GM19397 (cell line): ENCODE data around the gene MSMO1.
"Not testable (repeated sequence)": the region's sequence is repeated elsewhere in the genome, so short reads cannot be mapped to it uniquely, and the experiment has no call there.

Source experiments
- ATAC-seq: cut with Tn5 transposase; IDR thresholded peaks from one replicate; pipeline ENCODE4 v1.9.1; 2021; ENCODE audit warnings: mild to moderate bottlenecking, moderate library complexity; ENCODE audit not compliant: unreplicated experiment

Gene MSMO1

DNA sequence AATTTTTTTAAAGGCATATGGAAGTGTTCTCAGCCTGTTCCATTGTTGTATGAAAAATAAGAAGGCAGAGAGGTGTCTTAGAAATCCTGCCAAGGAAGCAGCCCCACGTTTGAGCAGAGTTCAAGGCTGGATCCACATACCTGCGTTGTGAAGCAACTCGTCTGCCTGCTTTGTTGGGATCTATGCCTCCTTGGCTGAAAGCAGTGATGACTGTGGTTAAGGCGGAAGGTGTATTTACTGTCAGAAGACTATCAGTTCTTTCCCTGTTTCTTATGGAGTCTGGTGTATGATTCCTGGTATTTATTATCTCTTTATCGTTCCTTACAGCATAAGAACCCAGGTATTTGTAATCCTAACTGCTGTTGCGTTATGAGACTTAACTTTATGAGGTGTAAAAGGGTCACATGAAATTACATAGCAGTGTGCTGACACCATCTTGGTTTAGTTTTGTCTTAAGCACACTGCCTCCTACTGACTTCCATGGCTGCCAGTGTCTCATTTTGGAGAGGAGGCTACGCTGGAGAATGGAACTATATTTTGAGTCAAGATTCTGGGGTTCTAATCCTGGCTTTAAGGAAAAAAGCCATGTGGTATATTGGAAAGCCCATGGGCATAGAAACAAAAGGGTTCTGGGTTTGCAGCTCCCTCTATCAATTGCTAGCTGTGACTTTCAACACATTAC is 3.1 kb upstream of the MSMO1 start:
- no peak for ATAC-seq

DNA sequence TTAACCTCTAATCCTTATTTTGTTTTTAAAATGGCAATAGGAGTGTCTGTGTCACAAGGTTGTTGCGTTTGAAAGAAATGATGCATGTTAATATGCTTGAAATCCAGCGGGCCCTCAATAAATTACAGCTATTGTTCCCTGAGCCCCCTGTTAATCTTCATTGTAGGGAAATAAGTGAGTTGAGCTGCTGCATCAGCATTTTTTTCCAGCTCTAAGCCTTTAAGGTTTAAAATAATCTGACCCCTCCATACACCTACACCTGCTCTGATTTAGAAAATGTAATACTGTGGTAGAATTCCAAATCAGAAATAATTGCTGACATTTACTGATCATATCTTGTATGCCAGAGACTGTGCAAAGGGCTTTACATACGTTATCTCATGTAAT is 2.6 kb upstream of the MSMO1 start:
- ATAC-seq: no peak

DNA sequence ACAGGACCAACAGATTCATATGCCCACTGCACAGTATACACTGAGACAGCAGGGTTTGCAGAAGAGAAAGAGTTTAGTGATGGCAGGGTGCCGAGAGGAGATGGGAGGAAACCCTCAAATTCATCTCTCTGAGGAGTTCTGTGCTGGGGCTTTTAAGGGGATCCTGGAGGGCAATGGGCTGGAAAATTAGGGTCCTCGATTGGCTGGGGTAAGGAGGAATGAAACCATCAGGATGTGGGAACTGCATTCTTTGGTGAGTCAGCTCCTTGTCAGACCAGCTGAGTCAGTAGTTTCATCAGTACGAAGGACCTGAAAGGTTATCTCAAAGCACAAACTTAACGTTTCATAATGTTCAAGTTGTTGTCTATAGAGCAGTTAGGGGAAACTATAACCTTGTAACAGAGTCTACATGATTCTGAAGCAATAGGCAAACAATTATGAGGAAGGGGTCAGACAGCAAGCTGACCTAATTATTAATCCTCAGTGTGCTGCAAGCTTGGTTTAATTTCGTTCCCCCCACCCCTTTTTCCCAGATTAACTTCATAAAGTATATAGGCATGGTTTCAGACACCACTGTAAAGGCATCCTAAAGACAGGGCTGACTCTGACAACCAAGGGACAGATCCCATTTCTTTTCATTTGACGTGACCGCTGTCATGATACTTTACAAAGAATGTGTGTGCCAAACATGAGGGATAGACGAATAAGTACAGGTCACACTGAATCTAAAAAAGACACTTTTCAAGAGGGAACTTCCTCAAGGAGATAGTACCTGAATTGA is 1.5 kb upstream of the MSMO1 start:
- no peak for ATAC-seq

DNA sequence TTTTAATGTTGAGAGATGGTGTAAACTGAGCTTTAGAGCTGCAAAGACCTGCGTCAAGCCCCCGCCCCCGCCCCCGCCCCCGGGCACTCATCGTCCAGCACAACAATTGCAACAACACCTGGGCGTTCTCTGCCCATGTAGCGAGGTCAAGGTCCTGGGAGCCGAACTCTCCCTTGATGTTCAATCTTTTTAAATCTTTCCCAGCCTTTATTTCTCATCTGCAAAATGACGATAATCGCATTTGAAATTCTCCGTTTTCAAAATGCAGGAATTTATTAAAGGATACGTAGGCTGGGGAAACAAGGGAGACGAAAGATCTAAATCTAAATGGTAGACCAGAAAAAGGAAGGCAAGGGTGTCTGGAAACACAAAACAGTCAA is 648 bp upstream of the MSMO1 start:
- ATAC-seq: no peak

DNA sequence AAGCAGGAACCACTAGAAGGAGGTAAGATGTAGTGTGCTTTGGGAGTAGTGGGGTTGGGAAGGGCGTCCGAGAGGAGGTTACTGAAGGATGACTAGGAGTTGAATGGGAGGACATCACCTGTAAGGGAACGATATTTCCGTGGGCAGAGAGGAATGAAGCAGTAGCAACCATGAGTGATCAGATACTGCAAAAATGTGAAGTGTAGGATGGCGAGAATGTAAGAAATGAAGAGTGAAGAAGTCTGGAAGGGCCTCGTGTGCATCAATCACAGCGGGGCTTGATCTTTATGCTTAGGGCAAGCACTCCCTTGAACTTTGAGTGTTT is 594 bp downstream of the MSMO1 start:
- no peak for ATAC-seq

DNA sequence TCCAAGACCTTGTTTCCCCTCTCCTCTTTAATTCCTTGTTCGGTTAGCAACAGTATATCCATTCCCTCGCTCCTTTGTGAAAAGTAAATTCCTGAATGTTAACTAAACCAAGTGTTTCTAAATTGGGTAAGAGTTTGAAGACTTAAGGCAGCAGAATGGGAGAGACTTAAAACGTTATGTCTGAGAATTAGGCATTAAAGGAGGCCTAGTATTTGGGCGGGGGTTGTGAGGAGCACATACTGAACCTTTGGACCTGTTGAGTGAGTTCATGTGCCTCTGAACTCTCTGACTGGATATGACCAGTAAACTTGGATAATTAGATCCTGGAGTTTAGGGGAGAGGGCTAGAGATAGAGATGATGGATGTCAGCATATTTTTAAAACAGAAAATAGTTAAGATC is 1.2 kb downstream of the MSMO1 start:
- ATAC-seq: no peak

DNA sequence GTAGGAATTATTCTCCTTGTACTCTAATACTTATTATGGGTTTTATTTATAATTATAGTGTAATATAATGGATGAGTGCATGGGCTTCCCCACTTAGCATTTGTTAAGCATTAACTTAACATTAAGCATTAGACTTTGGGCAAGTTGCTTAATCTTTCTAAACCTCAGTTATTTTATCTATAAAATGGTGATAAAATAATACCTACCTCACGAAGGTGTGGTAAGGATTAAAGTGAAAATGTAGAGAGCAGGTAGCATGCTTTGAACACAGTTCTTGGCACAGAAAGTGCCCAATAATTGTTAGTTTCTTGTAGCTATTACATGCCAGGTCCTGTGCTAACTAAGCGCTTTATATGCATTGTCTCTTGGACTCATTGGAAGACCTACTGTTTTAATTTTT is 2.6 kb downstream of the MSMO1 start:
- no peak for ATAC-seq

DNA sequence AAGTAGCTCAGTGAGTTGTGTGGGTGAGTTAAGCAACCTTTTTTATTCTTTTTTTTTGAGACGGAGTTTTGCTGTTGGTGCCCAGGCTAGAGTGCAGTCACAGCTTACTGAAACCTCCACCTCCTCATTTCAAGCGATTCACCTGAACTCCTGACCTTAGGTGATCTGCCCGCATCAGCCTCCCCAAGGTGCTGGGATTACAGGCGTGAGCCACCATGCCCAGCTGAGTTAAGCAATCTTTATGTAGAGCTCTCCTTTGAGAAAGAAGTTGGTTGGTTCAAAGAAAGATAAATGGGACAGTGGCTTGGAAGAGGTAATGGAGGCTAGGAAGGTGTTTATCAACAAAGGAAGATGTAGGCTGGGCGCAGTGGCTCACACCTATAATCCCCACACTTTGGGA is 3.2 kb downstream of the MSMO1 start:
- no peak for ATAC-seq

DNA sequence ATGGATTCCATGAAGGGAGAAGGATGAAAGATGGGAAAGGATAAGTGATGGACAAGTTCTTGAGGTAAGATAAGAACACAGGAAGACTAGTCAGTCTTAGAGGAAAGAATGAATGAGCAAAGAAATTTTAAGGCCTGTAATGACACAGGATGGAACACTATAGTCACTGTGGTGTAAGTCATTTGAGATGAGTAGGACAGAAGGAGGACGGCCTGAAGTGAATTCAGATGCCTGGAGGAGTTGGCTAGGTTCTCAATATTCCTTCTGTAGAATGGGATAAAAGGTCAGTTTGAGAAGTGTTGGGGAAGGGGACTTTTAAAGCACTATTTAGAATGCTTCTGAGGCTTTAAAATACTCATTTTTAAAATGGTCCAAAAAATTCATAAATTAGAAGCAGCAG is 3.9 kb downstream of the MSMO1 start:
- no peak for ATAC-seq

DNA sequence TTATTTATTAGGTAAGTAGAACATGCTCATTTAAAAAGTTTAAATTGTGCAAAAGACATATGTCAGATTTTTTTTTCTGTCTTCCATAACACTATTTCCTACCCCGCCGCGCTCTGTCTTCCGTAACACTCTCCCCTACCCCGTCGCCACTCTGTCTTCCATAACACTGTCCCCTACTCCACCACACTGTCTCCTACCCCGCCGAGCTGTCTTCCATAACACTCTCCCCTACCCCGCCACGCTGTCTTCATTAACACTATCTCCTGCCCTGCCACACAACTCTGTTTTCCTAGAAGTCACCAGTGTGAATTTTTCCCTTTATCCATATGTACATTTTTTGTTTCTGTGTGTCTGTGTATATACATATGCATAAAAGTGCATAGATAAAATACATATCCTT is 4.4 kb downstream of the MSMO1 start:
- no peak for ATAC-seq

DNA sequence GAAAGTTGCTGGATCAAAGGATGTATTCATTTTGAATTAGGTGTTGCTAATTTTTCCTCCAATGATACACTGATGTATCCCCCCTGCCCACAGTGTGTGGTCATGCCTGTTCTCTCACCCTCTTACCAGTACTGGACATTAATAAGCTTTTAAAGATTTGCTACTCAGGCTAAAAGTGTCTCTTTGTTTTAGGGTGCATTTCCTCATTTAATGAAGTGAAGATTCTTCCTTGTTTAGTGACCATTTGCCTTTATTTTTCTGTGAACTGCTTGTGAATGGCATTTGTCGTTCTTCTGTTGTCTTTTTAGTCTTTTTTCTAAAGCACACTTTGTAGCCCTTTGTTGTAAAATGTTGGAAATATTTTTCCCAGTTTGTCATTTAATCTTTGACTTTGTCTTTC is 5.0 kb downstream of the MSMO1 start:
- no peak for ATAC-seq

DNA sequence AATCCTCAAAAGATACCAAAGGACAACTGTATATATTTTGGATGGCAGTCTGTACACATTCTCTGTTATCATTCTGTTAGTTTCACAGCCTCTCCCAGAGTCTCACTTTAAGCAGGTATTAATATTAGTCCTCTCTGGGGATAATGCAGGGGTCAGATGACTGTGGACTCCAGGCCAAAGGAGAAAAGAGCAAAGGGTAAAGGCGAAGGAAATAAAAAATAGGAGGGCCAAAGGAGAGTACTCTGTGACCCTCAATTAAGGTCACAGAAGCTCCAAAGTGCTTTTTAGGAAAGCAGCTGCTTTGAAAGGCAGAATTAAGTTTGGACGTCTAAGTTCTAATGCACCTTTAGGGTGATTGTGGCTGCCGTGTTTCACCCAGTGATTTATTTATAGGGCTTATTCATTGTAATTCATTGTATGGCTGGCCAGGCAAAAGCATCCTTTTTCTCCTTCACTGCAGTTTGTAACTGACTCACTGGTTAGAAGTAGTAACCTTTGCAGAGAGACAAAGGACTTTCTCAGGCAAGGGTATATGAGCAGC is 7.8 kb downstream of the MSMO1 start:
- no peak for ATAC-seq

DNA sequence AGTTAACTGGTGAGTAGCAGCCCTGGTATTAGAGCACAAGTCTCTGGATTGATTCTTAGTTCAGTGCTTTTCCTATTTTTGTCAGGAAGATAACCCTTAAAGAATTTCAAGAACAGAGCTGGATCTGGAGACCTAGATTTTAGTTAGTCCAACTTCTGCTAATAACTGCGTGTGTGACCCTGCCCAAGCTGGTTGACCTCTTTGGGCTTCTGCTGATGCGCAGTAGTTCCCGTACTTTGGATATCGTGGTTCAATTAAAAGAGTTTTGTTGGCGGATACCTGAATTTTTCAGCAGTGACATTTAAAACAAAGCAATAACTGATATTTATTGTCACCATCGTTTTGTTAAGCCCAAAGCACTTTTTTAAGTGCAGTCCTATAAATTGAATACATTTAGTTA is 9.3 kb downstream of the MSMO1 start:
- ATAC-seq: no peak

DNA sequence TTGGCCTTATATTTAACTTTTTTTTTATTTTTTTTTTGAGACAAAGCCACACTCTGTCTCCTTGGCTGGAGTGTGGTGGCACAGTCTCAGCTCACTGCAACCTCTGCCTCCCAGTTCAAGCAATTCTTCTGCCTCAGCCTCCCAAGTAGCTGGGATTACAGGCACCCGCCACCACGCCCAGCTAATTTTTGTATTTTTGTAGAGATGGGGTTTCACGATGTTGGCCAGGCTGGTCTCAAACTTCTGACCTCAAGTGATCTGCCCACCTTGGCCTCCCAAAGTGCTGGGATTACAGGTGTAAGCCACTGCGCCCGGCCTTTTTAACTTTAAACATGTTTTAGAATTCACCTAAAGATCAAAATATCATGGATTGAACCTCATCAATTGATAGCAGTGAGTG is 14.9 kb downstream of the MSMO1 start:
- ATAC-seq: not testable (repeated sequence)

DNA sequence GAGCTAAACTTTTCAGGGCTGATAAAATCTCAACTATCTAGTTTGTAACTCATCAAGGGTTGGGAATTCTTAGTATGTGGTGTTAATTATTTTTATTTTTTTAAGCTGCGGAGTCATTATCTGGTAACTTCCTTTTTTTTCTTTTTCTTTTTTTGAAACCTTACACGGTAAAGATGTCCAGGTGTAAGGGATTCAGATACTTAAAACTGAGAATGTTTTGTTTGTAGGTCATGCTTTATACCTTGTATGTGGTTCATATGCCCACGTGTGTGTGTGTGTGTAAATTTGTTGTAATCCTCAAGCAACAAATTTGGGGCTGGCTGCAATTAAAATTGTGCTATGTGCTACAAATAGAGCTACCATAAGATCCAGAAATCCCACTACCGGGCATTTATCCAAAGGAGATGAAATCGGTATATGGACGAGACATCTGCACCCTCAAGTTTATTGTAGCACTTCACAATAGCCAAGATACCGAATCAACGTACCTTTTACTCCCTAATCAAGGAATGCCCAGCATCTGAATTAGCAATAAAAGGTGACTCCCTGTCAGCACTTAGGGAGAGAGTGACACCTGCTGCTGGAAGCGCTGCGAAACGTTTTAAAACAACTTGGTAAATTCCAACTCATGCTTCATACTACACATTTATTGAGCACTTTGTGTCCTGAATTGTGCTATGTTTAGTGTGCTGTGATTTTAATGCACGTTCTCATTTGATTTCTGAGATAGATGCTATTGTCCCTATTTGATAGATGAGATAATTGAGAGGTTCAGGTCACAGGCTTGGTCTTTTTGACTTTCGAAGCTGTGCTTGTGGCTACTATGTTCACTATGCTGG is 16.1 kb downstream of the MSMO1 start:
- no peak for ATAC-seq

DNA sequence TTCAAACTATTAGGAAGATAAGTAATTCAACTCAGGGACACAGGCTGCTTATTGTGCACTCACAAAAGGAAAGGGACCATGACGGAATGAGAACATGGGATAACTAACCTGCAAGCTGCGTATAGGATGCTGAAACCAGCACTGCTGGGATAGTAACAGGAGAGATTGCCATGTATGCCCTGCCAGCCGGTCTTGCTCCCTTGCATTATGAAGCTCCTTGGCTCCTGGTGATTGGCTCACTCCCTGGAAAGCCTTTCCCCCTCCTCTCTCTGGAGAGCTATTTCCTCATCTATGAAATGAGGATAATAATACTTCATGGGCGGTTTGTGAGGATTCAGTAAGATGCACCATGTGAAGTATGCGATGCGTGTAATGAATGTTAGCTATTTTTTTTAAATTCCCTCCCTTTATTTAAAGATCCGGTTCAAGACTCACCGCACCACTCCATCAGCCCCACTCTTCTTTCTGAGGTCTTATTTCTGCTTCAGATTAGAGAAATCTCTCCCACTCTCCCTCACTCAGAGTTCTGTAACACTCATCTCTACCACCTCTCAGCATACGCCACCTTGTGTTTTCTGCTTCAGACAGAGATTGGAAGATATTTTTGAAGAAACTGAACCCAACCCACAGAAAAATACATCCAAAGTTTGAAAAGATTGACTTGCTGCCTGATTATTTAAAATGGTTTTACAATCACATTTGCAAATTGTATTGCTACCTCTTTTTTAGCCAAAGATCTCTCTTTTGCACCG is 18.4 kb downstream of the MSMO1 start:
- no peak for ATAC-seq

DNA sequence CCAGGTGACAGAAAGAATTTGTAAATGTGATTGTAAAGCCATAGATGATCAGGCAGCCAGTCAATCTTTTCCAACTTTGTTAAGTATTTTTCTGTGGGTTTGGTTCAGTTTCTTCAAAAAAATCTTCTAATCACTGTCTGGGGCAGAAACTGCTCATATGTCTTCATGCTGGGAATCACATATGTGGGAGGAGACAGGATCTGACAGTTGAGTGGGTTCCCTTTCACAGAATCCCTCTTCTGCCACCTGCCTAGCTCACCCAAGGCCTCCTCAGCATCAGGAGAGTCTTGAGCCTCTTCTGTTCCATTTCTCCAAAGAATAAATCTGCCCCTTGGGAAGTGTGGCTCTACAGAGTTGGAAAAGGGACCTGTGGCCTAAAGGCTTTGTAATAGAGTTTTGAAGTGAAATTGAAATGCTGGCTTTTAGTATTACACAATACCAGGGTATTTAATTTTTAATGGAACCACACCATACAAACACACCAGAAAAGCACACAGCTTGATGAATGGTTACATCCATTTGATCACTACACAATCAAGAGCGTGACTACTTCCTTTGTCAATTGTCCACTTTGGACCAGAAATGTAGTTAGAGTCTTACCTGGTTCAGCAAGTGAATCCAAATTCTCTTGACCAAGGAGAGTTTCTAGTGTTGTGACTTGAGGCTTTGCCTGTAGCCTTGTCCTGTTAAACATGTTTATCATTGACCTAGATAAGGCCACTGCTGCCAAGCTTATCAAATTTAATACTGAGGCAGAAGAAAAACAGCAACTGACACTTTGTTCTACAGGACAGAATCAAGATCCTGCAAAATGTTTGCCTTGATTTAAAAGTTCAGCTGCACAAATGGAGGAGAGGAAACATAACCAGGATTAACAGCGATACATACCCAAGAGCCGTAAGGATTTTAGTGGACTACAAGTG is 20.4 kb downstream of the MSMO1 start:
- ATAC-seq: no peak

DNA sequence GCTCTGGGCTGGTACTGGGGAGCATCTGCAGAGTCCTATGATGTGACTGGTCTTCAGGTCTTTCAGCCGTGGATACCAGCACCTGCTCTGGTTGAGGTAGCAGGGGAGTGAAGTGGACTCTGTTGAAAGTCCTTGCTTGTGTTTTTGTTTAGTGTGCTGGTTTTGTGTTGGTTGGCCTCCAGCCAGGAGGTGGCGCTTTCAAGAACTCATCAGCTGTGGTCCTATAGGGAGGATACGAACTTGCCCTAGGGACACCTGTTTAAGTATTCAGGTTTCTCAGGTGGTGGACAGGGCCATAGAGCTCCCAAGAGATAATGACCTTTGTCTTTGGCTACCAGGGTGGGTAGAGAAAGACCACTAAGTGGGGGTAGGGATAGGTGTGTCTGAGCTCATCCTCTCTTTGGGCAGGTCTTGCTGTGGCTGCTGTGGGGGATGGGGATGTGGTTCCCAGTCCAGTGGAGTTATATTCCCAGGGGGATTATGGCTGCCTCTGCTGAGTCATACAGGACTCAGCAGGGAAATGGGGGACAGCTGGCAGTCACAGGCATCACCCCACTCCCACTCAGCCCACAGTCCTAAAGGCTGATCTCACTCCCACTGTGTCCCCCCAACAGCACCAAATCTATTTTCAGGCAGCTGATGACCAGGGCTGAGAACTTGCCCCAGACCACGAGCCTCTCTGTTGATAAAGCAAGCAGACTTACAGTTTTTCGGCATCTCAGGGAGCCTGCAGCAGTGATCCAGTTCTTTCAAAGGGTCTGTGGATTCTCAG is 24.1 kb downstream of the MSMO1 start:
- no peak for ATAC-seq

DNA sequence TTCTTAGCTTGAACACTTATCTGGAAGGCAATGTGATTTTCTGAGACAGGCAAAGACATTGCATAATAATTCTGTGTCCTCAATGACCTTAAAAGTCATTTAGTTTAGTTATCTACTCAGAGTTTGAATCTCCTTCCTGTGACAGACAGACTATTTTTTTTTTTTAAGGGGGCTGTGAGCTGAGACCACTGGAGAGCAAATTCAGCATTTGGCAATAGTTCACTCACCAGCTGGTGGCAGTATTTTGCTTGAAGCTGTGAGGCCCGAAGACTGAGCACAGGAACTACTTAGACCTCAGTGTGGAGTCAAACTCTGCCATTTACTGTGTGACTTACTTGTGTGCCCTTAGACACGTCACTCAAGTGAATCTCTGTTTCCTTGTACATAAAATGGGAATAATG is 28.4 kb downstream of the MSMO1 start:
- ATAC-seq: no peak
